Lower leg skin (tissue), 3 donors: ENCODE data around the gene FAM53B.

Experiments used
- CTCF ChIP-seq, 3 donors: fragments of 450-650 bp; IDR thresholded peaks; one replicate each; pipeline ENCODE4 v1.5.1; 2016; ENCODE audit warnings: antibody characterized with exemption in 3 of 3, mild to moderate bottlenecking in 3 of 3, moderate library complexity in 2 of 3
- POLR2A ChIP-seq, 2 donors: fragments of 450-650 bp; IDR thresholded peaks; one replicate each; pipeline ENCODE4 v1.6.1; 2016 to 2017; ENCODE audit warnings: antibody characterized with exemption in 2 of 2, mild to moderate bottlenecking in 1 of 2, moderate library complexity in 1 of 2

GRCh38 chr10:124677293-124677699, 66.9 kb downstream of the FAM53B start:
- TF ChIP-seq CTCF (IDR thresholded peaks at IDR 0.05) (no peak), POLR2A (IDR thresholded peaks at IDR 0.05) (no peak)
